A673 (cell line): ENCODE results near the gene CARMIL1.

Experiments used
- EZH2 ChIP-seq: fragments of 200-600 bp; sonication (generic); IDR thresholded peaks from 2 replicates; pipeline ENCODE4 v1.6.1; 2017; ENCODE audit warnings: borderline replicate concordance, low read depth, mild to moderate bottlenecking, mixed read lengths, antibody characterized with exemption, low read length; ENCODE audit not compliant: poor library complexity, severe bottlenecking
- TF ChIP-seq, protein P1 (sequence below): fragments of 300-800, 200-600 bp; sonication (generic); conservative IDR thresholded peaks from 2 replicates; pipeline ENCODE4 v1.5.1; 2017; ENCODE audit warnings: low read depth, mild to moderate bottlenecking, antibody characterized with exemption, low read length, moderate library complexity, mixed read lengths

DNA sequence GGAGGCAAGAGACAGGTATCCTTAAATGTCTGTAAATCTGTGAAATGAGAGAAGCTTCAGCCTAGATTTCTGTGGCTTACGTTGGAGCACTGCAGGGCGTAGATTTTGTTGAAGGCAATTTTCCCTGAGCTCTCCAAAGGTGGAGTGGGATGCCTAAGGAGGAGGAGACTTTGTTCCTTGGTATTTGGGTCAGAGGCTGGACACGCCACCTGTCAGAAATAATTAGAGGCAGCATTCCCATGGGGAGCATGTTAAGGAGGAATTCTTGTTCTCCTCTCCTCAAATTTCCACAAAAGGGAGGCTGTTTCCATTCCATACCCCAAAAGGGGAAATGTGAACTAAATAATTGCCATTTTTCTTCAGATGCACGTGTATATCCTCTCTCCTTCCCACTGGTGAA, 361.7 kb downstream of the CARMIL1 start:
- TF ChIP-seq EZH2 = no peak
- TF ChIP-seq, protein P1, sequence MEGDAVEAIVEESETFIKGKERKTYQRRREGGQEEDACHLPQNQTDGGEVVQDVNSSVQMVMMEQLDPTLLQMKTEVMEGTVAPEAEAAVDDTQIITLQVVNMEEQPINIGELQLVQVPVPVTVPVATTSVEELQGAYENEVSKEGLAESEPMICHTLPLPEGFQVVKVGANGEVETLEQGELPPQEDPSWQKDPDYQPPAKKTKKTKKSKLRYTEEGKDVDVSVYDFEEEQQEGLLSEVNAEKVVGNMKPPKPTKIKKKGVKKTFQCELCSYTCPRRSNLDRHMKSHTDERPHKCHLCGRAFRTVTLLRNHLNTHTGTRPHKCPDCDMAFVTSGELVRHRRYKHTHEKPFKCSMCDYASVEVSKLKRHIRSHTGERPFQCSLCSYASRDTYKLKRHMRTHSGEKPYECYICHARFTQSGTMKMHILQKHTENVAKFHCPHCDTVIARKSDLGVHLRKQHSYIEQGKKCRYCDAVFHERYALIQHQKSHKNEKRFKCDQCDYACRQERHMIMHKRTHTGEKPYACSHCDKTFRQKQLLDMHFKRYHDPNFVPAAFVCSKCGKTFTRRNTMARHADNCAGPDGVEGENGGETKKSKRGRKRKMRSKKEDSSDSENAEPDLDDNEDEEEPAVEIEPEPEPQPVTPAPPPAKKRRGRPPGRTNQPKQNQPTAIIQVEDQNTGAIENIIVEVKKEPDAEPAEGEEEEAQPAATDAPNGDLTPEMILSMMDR = no peak
